IMR-90 (cell line): Measurements from ENCODE around the gene KLC4. TPM values are rescaled to one million over a fixed set of nuclear protein-coding genes. Genes with fewer than 3 reads are reported as not detected.

ENCODE experiments used
- ATAC-seq: fragments of 200-7000 bp; cut with Tn5 transposase; 2 replicates; pipeline ENCODE4 v1.9.1; 2020; ENCODE audit warnings: low read depth, mild to moderate bottlenecking, moderate library complexity
- BruUV-seq: library from RNA; stranded (reverse); fragments of 400-500 nt; replicated peaks from 2 replicates; lab custom pipeline; 2021; lab: Mats Ljungman, UMichigan
- CTCF ChIA-PET: fragments of 300-600 bp; formaldehyde crosslinking; extraction: SDS; loops from one replicate; lab custom pipeline; 2021; ENCODE audit warnings: antibody characterized with exemption; lab: Yijun Ruan, JAX
- POLR2A ChIA-PET: fragments of 300-600 bp; sonication (Branson Sonifier 250); formaldehyde crosslinking; loops from one replicate; lab custom pipeline; 2022; ENCODE audit warnings: antibody characterized with exemption; ENCODE audit not compliant: unreplicated experiment; lab: Charles Lee
- DNase-seq: peaks from one replicate; pipeline ENCODE4 v3.0.0; 2013
- H2AFZ ChIP-seq: replicated peaks from 2 replicates; pipeline ENCODE3; 2013; ENCODE audit warnings: low read length, mild to moderate bottlenecking; ENCODE audit not compliant: poor library complexity
- H2AK5ac ChIP-seq: 2 replicates; pipeline ENCODE4 v1.6.1; 2013; ENCODE audit warnings: low read depth, low read length, inconsistent platforms
- H2AK9ac ChIP-seq: replicated peaks from 2 replicates; pipeline ENCODE3; 2013; ENCODE audit warnings: mild to moderate bottlenecking, low read depth, low read length, moderate library complexity; ENCODE audit not compliant: poor library complexity
- H2BK120ac ChIP-seq: 2 replicates; pipeline ENCODE4 v1.6.1; 2013; ENCODE audit warnings: low read depth, low read length, inconsistent platforms
- H2BK15ac ChIP-seq: 3 replicates; pipeline ENCODE4 v1.6.1; 2013; ENCODE audit warnings: low read depth, low read length, inconsistent platforms
- H2BK20ac ChIP-seq: 2 replicates; pipeline ENCODE4 v1.6.1; 2013; ENCODE audit warnings: low read depth, mild to moderate bottlenecking, inconsistent platforms, low read length, moderate library complexity
- H2BK5ac ChIP-seq: 2 replicates; pipeline ENCODE4 v1.6.1; 2013; ENCODE audit warnings: mild to moderate bottlenecking, low read depth, low read length, inconsistent platforms; ENCODE audit not compliant: poor library complexity, severe bottlenecking
- H3K14ac ChIP-seq: replicated peaks from 2 replicates; pipeline ENCODE4 v1.6.1; 2013; ENCODE audit warnings: low read depth, low read length, inconsistent platforms
- H3K18ac ChIP-seq: 2 replicates; pipeline ENCODE4 v1.6.1; 2013; ENCODE audit warnings: low read depth, low read length, control low read depth
- H3K23ac ChIP-seq: 2 replicates; pipeline ENCODE4 v1.6.1; 2013; ENCODE audit warnings: low read depth, low read length, inconsistent platforms
- H3K27ac ChIP-seq: 2 replicates; pipeline ENCODE4 v1.5.1; 2013; ENCODE audit warnings: mild to moderate bottlenecking, control low read depth, low read length; ENCODE audit not compliant: insufficient read depth
- H3K27me3 ChIP-seq: 2 replicates; pipeline ENCODE4 v1.6.1; 2013; ENCODE audit warnings: low read length; ENCODE audit not compliant: control insufficient read depth, insufficient read depth
- H3K36me3 ChIP-seq: 2 replicates; pipeline ENCODE4 v1.6.1; 2013; ENCODE audit warnings: low read length, mixed read lengths; ENCODE audit not compliant: control insufficient read depth, insufficient read depth
- H3K4ac ChIP-seq: 2 replicates; pipeline ENCODE4 v1.6.1; 2013; ENCODE audit warnings: low read depth, low read length, inconsistent platforms
- H3K4me1 ChIP-seq: 2 replicates; pipeline ENCODE4 v1.6.1; 2013; ENCODE audit warnings: low read length, mixed read lengths; ENCODE audit not compliant: control insufficient read depth, insufficient read depth
- H3K4me2 ChIP-seq: 2 replicates; pipeline ENCODE4 v1.6.1; 2013; ENCODE audit warnings: low read depth, mild to moderate bottlenecking, control low read depth, low read length, moderate library complexity
- H3K4me3 ChIP-seq: 2 replicates; pipeline ENCODE4 v1.5.1; 2013; ENCODE audit warnings: low read depth, mild to moderate bottlenecking, control low read depth, low read length, moderate library complexity; ENCODE audit not compliant: insufficient read depth
- H3K56ac ChIP-seq: 2 replicates; pipeline ENCODE4 v1.6.1; 2013; ENCODE audit warnings: low read length, inconsistent platforms; ENCODE audit not compliant: insufficient read depth; ENCODE audit errors: extremely low read depth
- H3K79me1 ChIP-seq, 2 experiments: 2 replicates each; pipeline ENCODE4 v1.6.1; 2013; ENCODE audit warnings: low read length in 2 of 2, inconsistent platforms in 1 of 2, low read depth in 1 of 2
- H3K9ac ChIP-seq: 2 replicates; pipeline ENCODE4 v1.6.1; 2013; ENCODE audit warnings: low read depth, low read length, control low read depth
- H3K9me1 ChIP-seq: 2 replicates; pipeline ENCODE4 v1.6.1; 2013; ENCODE audit warnings: low read length, inconsistent platforms; ENCODE audit not compliant: insufficient read depth
- H3K9me3 ChIP-seq: 2 replicates; pipeline ENCODE4 v1.6.1; 2013; ENCODE audit warnings: low read length; ENCODE audit not compliant: control insufficient read depth, insufficient read depth
- H4K20me1 ChIP-seq: 2 replicates; pipeline ENCODE4 v1.6.1; 2013; ENCODE audit warnings: low read length, inconsistent platforms; ENCODE audit not compliant: insufficient read depth
- H4K5ac ChIP-seq: 2 replicates; pipeline ENCODE4 v1.6.1; 2013; ENCODE audit warnings: mild to moderate bottlenecking, low read depth, low read length, control low read depth
- H4K8ac ChIP-seq, 2 experiments: 2 replicates each; pipeline ENCODE4 v1.6.1; 2013; ENCODE audit warnings: low read depth in 2 of 2, low read length in 2 of 2, control low read depth in 1 of 2, inconsistent platforms in 1 of 2
- H4K91ac ChIP-seq: 2 replicates; pipeline ENCODE4 v1.6.1; 2013; ENCODE audit warnings: low read depth, low read length, inconsistent platforms; ENCODE audit not compliant: insufficient read depth
- CEBPB ChIP-seq: IDR thresholded peaks from 2 replicates; pipeline ENCODE4 v1.6.1; 2012; ENCODE audit warnings: low read depth, low read length, improper control_type of control experiment
- CTCF ChIP-seq: conservative IDR thresholded peaks from 2 replicates; pipeline ENCODE4 v1.5.1; 2012; ENCODE audit warnings: mild to moderate bottlenecking, low read depth, low read length, improper control_type of control experiment
- ELK1 ChIP-seq: fragments of 150-350 bp; IDR thresholded peaks from 2 replicates; pipeline ENCODE4 v1.6.1; 2016; ENCODE audit warnings: low read depth, mild to moderate bottlenecking, low read length, moderate library complexity, borderline replicate concordance
- MAZ ChIP-seq: IDR thresholded peaks from 2 replicates; pipeline ENCODE4 v1.6.1; 2012; ENCODE audit warnings: low read depth, mild to moderate bottlenecking, low read length, improper control_type of control experiment, moderate library complexity, borderline replicate concordance
- MXI1 ChIP-seq: IDR thresholded peaks from 2 replicates; pipeline ENCODE4 v1.6.1; 2012; ENCODE audit warnings: low read depth, mild to moderate bottlenecking, low read length, moderate library complexity, borderline replicate concordance
- RFX5 ChIP-seq: IDR thresholded peaks from 2 replicates; pipeline ENCODE4 v1.8.0; 2012; ENCODE audit warnings: low read depth, mild to moderate bottlenecking, low read length, moderate library complexity
- WGBS, 2 experiments: methylation state at CpG; one replicate each; pipeline versions ENCODE4 v1.1.5 to v1.1.7; 2013; ENCODE audit warnings: missing lambda C conversion rate in 2 of 2; ENCODE audit not compliant: insufficient read length in 1 of 2; ENCODE audit errors: extremely low coverage in 2 of 2; 5-methylcytosine and 5-hydroxymethylcytosine counted together
- dilution Hi-C: fragments of 300-500 bp; cut with HindIII; formaldehyde crosslinking; loops from one replicate; pipeline ENCODE4 v1.14.3; 2018; ENCODE audit warnings: low sequenced_read_pairs; ENCODE audit not compliant: unreplicated experiment
- in situ Hi-C: fragments of 300-500 bp; cut with MboI; formaldehyde crosslinking; loops from 3 replicates; pipeline ENCODE4 v1.14.3; 2019; ENCODE audit warnings: low sequenced_read_pairs, inconsistent platforms, mixed read lengths
- intact Hi-C: fragments of 100-400 bp; cut with micrococcal nuclease; formaldehyde crosslinking; loops from 2 replicates; pipeline ENCODE4 v1.10.0; 2022
- polyA plus RNA-seq, 3 experiments: library from polyadenylated mRNA; depleted of rRNA; stranded (reverse); fragments of >200 nt; gene quantifications; 2 replicates each; pipeline ENCODE4 v1.2.3, GENCODE V29; 2012; ENCODE audit warnings: low replicate concordance in 1 of 3
- total RNA-seq: library from RNA; depleted of rRNA; stranded (reverse); fragments of >200 nt; gene quantifications from 2 replicates; pipeline ENCODE4 v1.2.3, GENCODE V29; 2012

Gene KLC4
- total and polyA plus RNA-seq, 2 of the 4 experiments (the other 2 are of a cell fraction), result 10.9 to 13.0 TPM

GRCh38 chr6:43074847-43075669 is 15.6 kb downstream of the KLC4 start:
- H2BK20ac ChIP-seq, result peak overlapping the region; percentile 41
- ChIA-PET CTCF (interaction anchor here (0.7 to 1.5 kb wide), 2 partner anchors 69 to 247 kb away, joined by 3 to 7 read pairs; no protein-coding TSS in a partner anchor), POLR2A (interaction anchor here (1.0 kb wide), 1 partner anchor 67 kb away, joined by 3 read pairs; no protein-coding TSS in a partner anchor)
- in situ Hi-C loops, result loop anchor here (5.0 kb wide), 1 partner anchor 52 kb away; no protein-coding TSS in a partner anchor
- intact Hi-C loops, result loop anchor here (1.0 to 5.0 kb wide), 5 partner anchors 16 to 297 kb away; partner anchors contain the start of genes CUL7, KLC4 and MRPL2
- peak overlapping the region; percentile 92; the same call in 1 of the 2 replicates for H3K56ac ChIP-seq
- H3K27me3 ChIP-seq, result no peaks in the 10 kb centered on the region
- peak; percentile 64 for ATAC-seq
- TF ChIP-seq MXI1, result peak; percentile 77; the same call in 1 of the 2 replicates
- TF ChIP-seq ELK1, result no peak
- no peak for TF ChIP-seq CTCF
- TF ChIP-seq MAZ, result peak; percentile 80; the same call in 1 of the 2 replicates
- TF ChIP-seq RFX5, result no peak
- TF ChIP-seq CEBPB, result 0 out of 2 replicates have a peak, but pooled peaks have one; percentile 33
- DNase-seq, result peak; percentile 80
- peak overlapping the region; percentile 47 for H3K9ac ChIP-seq
- H4K5ac ChIP-seq, result peak overlapping the region; percentile 61
- peak overlapping the region; percentile 68 for H2AK9ac ChIP-seq
- peak overlapping the region; percentile 57; the same call in 2 of the 3 replicates for H2BK15ac ChIP-seq
- dilution Hi-C loops, result no loop called here
- H3K18ac ChIP-seq, result peak overlapping the region; percentile 78
- no CpG with 5 or more reads among the region's 6 CpGs for WGBS, 2 experiments
- H3K9me3 ChIP-seq, result no peaks in the 10 kb centered on the region
- peak overlapping the region; percentile 91 for H2BK5ac ChIP-seq
- H3K4me2 ChIP-seq, result peak overlapping the region; percentile 55
- peak overlapping the region; percentile 91; the same call in 1 of the 2 replicates for H3K23ac ChIP-seq
- peak overlapping the region; percentile 98 for H3K27ac ChIP-seq
- H4K8ac ChIP-seq, result peak overlapping the region; percentile 38 to 91
- no TSS peak for BruUV-seq
- peaks cover 22% of the 10 kb centered on the region for H4K20me1 ChIP-seq
- H3K36me3 ChIP-seq, result peaks cover 8% of the 10 kb centered on the region; the same call in 1 of the 2 replicates
- peaks cover 27% of the 10 kb centered on the region for H3K4me1 ChIP-seq
- H2BK120ac ChIP-seq, result peak overlapping the region; percentile 94
- H3K9me1 ChIP-seq, result peaks cover 18% of the 10 kb centered on the region
- H3K14ac ChIP-seq, result peak overlapping the region; percentile 92
- H4K91ac ChIP-seq, result peak overlapping the region; percentile 93
- H3K4me3 ChIP-seq, result no peak overlapping the region
- H3K79me1 ChIP-seq, result peaks cover 10 to 43% of the 10 kb centered on the region in 2 experiments
- peak overlapping the region; percentile 50 for H2AK5ac ChIP-seq
- peak overlapping the region; percentile 71 for H2AFZ ChIP-seq
- peak overlapping the region; percentile 97 for H3K4ac ChIP-seq
